Ovary (tissue), 3 donors: ENCODE measurements around the gene UMAD1.

ENCODE experiments used
- CTCF ChIP-seq, 3 donors: fragments of 450-650 bp in 2 of 3; fragments of 200-600 bp in 1 of 3; IDR thresholded peaks; one replicate each; pipeline versions ENCODE4 v1.5.1 to v1.8.0; 2016 to 2022; ENCODE audit warnings: antibody characterized with exemption in 3 of 3, mild to moderate bottlenecking in 1 of 3
- EP300 ChIP-seq: sonication (generic); formaldehyde crosslinking; IDR thresholded peaks from one replicate; pipeline ENCODE4 v1.6.1; 2017; ENCODE audit warnings: antibody characterized with exemption
- donor health status: DM: no; HTN: no; CAD: no.

GRCh38 chr7:7702826-7703225 lies 62.3 kb downstream of the UMAD1 start:
- TF ChIP-seq CTCF (IDR thresholded peaks at IDR 0.05) (no peak), EP300 (no peak)
